Neural progenitor cell (in vitro differentiated cells): ENCODE data around the gene XCR1.

Experiments
- CTCF ChIP-seq: fragments of 200-600 bp; sonication (generic); IDR thresholded peaks from 2 replicates; pipeline ENCODE4 v1.5.1; 2017; ENCODE audit warnings: antibody characterized with exemption, mild to moderate bottlenecking
- EZH2 ChIP-seq: fragments of 200-600 bp; sonication (generic); IDR thresholded peaks from 2 replicates; pipeline ENCODE4 v1.6.1; 2017; ENCODE audit warnings: antibody characterized with exemption, mild to moderate bottlenecking, moderate library complexity

DNA sequence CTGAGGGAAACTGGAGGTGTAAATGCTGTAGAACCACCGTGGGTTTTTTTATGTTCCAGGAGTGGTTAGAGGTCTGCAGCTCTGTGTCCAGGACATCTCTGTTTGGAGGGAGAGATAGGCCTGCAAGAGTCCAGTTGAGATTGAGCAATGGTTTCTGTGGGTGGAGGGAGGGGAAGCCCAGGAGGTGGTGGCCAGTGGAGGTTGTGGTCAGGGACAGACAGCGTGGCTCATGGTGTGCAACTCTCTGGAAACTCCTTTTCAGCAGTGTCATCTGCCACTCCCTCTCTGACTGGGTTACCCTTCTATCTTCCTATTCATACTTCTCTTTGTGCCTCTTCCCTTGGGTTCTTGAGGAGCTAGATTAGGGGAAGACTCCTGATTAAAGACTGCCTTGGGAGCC is 9.6 kb downstream of the XCR1 start:
- no peak for TF ChIP-seq EZH2
- TF ChIP-seq CTCF: no peak
